Germinal center (tissue), 1 donor: ENCODE data around the gene KLK3.

Source experiments
- DNase-seq: peaks from one replicate; pipeline ENCODE4 v3.0.0; 2012; ENCODE audit warnings: mixed read lengths, low spot score

The KLK3 gene

DNA sequence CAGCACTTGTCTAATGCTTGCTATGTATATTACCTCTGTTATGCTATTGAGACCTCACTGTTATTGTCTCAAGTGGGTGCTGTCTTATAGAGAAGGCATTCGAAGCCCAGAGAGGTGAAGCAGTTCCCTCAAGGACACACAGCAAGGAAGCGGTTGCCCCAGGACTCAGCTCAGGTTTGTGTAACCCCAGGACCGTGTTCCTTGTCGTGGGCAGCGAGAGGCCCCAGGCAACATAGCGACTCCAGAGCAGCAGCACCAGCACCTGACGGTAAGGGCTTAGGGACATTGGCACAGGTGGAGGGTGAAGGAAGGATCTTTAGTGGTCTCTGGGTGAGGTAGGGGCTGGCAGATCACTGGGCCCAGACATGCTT lies 23.7 kb upstream of the KLK3 start:
- no peak for DNase-seq

DNA sequence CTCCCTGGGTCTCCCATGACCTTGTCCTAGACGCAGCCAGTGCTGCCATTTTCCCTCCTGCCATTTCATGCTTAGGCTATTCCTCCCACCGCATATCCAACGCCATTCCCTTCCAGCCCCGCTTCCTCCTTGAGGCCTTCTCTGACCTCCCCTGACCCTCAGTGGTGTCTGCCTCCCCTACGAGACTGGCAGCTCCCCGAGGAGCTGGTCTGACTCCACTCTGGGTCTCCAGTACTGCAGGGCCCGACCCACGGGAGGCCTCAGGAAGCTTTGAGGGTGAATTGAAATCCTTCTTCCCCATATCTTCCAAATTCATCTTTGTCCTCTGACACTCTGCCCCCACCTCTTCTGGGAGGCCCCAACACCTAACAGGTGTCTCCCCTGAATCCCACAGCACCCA lies 22.0 kb upstream of the KLK3 start:
- no peak for DNase-seq

DNA sequence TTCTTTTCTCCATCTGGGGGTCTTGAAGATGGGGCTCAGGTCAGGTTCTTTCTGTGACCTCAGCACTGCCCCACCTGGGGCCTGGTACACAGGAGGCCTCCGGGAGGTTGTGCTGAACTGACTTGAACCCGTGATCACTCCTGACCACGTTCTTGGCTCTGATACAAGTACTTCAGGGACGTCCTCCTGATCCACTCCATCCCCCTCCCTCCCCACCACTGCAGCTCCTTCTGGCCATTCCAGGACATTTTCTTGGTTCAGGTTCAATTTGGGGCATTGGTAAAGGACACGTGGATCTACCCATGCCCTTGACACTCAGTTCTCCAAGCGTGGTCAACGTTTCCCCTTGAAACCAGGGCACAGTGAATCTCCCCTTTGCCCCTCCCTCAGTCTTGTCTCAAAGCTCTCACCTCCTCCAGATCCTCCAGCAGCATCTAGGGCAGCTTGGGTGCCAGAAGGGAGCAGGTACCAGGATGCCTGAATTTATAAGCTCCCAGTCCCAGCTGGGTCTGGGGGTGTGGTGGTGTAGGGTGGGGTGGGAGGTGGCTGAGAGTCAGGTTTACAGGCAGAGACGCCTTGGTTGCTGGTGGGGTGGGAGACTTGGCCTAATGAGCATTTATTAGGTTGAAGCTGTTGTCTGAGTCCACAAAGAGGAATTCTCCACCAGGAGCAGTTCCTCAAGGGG lies 21.5 kb upstream of the KLK3 start, which contains the start of gene KLK15:
Gene KLK15, minus strand, starts transcription at position 458 of the 685 bp plus-strand sequence. CDS start 2,082 bp downstream, outside the sequence.
- no peak for DNase-seq

DNA sequence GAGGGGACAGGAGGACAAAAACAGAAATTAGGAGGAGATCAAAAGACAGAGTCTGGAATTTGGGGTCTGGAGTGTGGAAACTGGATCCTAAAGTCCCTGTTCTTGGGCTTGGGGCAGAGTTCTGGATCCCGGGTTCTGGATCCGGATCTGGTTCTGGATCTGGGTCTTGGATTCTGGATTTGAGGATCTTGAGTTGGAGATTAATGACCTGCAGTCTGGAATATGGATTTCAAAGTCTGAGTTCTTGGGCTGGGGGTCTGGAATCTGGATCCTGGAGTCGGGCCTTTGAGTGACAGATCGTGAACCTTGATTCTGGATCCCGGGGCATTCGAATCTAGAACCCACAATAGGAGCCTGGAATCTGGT lies 20.9 kb upstream of the KLK3 start:
- no peak for DNase-seq

DNA sequence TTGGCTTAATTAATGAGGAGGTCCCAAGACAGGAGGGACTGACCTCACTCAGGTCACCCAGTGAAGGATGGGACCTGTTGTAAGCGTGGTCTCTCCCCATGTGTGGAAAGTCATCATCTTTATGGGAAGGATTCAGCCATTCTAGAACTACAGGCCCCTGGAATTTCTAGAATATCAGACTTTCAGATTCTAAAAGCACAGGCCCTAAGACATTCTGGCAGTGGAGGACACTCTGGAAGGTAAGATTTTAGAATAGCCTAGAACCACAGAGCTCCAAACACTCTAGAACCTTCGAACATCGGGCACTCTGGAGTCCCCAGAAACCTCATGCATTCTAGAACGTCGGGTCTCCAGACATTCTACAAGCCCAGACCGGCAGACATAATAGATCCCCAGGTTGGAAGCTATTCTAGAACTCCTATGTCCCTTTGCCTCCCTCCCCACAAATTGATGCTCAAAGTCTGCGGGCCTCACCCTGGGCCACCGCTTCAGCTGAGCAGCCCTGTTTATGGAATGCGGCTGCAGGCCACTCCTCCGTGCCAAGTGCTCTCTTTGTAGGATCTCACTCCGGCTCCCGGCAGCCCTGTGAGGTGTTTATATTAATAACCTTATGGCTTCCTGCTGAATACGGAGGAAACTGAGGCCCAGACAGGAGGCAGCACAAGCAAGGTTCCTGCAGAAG lies 19.5 kb upstream of the KLK3 start:
- no peak for DNase-seq

DNA sequence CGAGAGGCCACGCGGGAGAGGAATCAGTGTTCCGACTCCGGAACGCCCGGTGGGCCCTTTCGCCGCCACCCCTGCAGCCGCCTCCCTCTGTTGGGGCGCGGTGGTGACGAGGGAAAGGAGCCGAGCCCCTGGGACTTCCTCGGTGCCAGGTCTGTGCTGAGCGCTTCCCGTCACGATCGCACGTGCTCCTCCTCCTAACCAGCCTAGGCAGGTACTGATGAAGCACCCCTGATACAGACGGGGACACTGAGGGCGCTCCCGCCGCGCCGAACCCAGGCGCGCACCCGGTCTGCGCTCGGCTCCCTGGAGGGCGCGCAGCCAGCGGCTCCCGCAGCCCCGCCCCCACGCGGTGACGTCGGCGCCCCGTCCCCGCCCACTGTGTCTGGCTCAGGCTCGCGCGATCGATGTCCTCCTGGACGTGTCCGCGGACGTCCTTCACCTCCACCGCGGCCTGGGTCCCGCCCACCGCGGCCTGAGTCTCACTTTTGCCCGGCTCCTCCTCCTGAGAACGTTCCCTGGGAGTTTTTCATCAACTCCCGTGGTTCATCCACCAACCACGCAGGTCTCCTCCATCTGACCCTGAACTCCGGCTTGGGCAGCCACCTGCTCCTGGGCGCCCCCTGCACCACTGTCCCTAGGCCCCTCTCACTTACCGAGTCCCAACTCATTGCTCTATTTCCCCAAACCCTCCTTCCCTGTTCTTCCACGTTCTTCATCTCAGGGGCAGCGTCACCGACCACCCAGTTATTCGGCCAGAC lies 18.8 kb upstream of the KLK3 start:
- DNase-seq: peak; percentile 88

DNA sequence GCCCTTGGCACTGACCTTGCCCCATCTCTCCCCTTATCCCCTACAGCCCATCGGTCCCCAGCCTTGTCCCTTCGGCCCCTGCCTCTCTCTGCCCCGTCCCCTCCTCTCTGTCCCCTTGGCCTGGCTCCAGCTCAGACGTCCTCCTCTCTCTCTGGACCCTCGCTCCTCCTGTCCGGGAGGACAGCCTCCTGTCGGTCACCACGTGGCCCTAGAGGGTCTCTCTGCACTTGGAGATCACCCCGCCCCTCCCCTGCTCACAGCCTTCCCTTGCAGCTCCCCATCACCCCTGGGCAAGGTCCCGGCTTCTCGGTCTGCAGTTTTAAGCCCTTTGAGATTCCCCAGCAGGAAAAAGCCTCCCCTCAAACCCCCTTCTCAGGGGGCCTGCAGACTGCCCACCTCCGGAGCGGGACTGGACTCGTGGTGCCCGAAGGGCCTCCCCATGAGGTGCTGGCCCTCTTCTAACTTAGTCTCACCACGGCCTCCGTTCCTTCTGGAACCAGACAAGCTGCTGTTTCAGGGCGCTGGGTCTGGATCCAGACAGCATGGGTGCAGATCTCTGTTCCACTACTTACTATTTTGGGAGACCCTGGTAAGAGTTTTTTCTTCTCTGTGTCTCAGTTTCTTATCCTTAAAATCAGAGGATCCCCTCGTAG lies 18.0 kb upstream of the KLK3 start:
- no peak for DNase-seq

DNA sequence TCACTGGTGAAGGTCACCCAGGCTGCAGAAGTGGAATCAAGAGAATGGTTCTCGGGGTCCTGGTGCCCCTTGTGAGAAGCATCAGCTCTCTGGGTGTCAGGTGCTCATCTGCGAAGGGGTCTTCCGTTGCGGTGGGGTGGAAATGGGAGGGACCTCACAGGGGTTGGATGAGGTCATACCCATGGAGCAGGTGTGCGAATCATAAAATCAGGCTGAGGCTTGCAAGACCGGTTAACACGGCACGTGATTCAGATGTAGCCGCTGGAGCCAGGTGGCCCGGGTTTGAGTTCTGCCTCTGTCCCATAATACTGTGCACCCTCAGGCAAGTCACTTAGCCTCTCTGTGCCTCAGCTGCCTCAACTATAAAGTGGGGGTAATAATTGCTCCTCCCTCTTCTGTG lies 17.4 kb upstream of the KLK3 start:
- no peak for DNase-seq

DNA sequence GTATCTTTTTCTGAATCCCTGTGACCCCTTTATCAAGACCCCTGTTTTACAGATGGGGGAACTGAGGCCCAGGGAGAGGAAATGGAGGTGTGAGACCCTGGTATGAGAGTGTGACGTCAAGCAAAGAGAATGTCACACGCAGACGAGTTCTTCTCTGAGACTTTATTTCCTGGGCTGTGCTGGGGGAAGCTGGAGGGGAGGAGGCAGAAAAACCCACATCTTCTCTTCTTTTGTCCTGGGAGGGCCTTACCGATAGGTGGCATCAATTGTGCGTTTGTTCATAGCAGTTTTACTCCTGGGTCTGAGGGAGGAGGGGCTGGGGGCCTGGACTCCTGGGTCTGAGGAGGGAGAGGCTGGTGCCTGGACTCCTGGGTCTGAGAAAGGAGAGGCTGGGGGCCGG lies 16.5 kb upstream of the KLK3 start:
- DNase-seq: no peak

DNA sequence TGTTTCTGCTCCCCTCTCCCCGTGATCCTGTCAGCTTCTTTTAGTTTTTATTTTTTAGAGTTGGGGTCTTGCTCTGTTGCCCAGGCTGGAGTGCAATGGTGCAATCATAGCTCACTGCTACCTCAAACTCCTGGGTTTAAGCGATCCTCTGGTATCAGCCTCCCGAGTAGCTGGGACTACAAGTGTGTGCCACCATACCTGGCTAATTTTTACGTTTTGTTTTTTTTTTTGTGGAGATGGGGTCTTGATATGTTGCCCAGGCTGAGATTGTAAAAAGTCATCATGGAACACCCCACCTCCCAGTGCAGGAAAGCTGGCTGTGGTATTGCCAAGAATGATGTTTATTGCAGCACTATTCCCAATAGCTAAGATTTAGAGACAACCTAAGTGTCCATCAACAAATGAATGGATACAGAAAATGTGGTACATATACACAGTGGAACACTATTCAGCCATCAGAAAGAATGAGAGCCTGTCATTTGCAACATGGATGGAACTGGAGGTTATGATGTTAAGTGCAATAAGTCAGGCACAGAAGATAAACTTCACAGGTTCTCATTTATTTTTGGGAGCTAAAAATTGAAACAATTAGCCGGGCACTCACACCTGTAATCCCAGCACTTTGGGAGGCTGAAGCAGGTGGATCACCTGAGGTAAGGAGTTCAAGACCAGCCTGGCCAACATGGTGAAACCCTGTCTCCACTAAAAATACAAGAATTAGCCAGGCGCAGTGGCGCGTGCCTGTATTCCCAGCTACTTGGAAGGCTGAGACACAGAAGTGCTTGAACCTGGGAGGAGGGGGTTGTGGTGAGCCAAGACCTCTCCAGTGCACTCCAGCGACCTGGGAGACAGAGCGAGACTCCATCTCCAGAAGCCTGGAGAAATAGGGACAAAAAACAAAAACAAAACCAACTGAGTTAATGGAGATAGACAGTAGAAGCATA lies 14.7 kb upstream of the KLK3 start:
- no peak for DNase-seq

DNA sequence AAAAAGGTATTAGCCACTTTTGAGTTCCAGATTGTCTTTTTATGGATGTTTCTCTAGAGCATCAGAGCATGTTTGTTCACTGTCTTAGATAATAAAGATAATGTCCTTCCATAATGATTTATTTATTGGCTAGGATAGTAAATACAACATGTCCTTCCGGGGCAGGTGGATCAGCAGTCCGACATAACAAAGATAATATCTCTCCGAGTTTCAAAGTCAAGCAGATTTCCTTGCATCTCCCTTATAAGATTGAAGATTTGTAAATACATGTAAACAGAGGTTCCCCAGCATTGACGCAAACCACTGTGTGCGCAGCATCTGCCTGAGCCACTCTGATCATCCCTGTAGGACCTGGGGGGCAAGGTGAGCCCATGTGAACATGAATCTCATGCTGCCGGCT lies 12.6 kb upstream of the KLK3 start:
- no peak for DNase-seq

DNA sequence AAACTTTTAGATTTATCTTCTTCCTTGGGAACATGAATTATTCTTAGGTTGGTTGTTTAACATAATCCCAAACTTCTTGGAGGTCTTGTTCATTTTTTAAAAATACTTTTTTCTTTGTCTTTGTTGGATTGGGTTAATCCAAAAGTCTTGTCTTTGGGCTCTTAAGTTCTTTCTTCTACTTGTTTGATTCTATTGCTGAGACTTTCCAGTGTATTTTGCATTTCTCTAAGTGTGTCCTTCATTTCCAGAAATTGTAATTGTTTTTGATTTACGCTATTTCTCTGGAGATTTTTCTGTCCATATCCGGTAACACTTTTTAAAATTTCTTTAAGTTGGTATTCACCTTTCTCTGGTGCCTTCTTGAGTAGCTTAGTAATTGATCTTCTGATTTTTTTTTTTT lies 11.5 kb upstream of the KLK3 start:
- DNase-seq: no peak

DNA sequence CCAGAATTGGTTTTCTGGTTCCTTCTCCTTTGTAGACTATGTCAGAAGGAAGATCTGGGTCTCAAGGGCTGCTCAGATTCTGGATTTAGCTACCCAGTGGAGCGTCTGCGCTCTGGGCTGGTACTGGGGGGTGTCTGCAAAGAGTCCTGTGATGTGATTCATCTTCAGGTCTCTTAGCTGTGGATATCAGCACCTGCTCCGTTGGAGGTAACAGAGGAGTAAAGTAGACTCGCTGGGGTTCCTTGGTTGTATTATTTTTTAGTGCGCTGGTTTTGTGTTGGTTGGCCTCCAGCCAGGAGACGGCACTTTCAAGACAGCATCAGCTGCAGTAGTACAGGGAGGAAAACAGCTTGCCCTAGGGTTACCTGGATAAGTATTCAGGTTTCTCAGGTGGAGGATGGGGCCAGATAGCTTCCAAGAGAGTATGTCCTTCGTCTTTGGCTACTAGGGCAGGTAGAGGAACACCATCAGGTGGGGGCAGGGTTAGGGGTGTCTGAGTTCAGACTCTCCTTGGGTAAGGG lies 11.0 kb upstream of the KLK3 start:
- DNase-seq: no peak

DNA sequence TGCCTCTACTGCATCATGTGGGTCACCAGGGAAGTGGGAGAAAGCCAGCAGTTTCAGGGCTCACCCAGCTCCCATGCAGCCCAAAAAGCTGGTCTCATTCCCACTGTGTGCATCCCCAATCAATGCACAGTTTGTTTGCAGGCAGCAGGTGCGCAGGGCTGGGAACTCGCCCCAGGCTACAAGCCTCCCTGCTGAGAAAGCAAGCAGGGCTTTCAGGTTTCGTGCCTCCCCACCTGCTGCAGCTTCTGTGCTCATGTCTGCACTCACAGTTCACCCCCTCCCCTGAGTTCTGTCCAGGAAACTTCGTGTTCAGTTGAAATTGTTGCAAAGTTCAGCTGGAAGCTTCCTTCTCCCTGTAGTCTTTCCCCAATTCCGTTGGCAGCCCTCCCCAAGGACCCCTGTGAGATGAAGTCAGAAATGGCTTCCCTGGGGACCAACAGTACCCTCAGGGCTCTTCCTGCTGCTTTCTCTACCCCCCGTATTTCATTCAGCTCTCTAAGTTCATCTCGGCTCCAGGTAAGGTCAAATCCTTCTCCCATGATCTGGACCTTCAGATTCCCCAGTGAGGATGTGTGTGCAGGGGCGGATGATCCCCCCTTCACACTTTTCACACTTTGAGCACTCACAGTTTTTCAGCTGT lies 10.3 kb upstream of the KLK3 start:
- DNase-seq: no peak

DNA sequence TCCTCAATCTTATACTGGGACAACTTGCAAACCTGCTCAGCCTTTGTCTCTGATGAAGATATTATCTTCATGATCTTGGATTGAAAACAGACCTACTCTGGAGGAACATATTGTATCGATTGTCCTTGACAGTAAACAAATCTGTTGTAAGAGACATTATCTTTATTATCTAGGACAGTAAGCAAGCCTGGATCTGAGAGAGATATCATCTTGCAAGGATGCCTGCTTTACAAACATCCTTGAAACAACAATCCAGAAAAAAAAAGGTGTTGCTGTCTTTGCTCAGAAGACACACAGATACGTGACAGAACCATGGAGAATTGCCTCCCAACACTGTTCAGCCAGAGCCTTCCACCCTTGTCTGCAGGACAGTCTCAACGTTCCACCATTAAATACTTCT lies 4.0 kb upstream of the KLK3 start:
- no peak for DNase-seq

DNA sequence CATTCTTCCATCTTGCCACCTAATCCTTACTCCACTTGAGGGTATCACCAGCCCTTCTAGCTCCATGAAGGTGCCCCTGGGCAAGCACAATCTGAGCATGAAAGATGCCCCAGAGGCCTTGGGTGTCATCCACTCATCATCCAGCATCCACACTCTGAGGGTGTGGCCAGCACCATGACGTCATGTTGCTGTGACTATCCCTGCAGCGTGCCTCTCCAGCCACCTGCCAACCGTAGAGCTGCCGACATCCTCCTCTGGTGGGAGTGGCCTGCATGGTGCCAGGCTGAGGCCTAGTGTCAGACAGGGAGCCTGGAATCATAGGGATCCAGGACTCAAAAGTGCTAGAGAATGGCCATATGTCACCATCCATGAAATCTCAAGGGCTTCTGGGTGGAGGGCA lies 3.1 kb upstream of the KLK3 start:
- DNase-seq: no peak

DNA sequence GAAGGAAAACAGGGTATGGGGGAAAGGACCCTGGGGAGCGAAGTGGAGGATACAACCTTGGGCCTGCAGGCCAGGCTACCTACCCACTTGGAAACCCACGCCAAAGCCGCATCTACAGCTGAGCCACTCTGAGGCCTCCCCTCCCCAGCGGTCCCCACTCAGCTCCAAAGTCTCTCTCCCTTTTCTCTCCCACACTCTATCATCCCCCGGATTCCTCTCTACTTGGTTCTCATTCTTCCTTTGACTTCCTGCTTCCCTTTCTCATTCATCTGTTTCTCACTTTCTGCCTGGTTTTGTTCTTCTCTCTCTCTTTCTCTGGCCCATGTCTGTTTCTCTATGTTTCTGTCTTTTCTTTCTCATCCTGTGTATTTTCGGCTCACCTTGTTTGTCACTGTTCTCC lies 2.7 kb downstream of the KLK3 start:
- DNase-seq: no peak

DNA sequence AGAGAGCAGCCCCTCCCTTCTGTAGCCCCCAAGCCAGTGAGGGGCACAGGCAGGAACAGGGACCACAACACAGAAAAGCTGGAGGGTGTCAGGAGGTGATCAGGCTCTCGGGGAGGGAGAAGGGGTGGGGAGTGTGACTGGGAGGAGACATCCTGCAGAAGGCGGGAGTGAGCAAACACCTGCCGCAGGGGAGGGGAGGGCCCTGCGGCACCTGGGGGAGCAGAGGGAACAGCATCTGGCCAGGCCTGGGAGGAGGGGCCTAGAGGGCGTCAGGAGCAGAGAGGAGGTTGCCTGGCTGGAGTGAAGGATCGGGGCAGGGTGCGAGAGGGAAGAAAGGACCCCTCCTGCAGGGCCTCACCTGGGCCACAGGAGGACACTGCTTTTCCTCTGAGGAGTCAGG lies 4.2 kb downstream of the KLK3 start:
- no peak for DNase-seq

DNA sequence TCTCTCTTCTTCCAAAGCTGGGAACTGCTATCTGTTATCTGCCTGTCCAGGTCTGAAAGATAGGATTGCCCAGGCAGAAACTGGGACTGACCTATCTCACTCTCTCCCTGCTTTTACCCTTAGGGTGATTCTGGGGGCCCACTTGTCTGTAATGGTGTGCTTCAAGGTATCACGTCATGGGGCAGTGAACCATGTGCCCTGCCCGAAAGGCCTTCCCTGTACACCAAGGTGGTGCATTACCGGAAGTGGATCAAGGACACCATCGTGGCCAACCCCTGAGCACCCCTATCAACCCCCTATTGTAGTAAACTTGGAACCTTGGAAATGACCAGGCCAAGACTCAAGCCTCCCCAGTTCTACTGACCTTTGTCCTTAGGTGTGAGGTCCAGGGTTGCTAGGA lies 5.1 kb downstream of the KLK3 start:
- no peak for DNase-seq

DNA sequence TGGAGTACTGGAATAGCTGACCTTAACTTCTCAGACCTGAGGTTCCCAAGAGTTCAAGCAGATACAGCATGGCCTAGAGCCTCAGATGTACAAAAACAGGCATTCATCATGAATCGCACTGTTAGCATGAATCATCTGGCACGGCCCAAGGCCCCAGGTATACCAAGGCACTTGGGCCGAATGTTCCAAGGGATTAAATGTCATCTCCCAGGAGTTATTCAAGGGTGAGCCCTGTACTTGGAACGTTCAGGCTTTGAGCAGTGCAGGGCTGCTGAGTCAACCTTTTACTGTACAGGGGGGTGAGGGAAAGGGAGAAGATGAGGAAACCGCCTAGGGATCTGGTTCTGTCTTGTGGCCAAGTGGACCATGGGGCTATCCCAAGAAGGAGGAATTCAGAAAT lies 6.3 kb downstream of the KLK3 start:
- DNase-seq: no peak
